Fibroblast of upper back skin (primary cell): ENCODE measurements around the gene LMTK2.

Source experiments
- DNase-seq: peaks from one replicate; pipeline ENCODE4 v3.0.0-alpha.2; 2013

The LMTK2 gene

GRCh38 chr7:98106647-98107312 lies at the start of gene LMTK2:
TSS of gene LMTK2 (plus strand) at chr7:98106862. CDS start at chr7:98107178, 316 bp downstream.
- peak; percentile 88 for DNase-seq

DNA sequence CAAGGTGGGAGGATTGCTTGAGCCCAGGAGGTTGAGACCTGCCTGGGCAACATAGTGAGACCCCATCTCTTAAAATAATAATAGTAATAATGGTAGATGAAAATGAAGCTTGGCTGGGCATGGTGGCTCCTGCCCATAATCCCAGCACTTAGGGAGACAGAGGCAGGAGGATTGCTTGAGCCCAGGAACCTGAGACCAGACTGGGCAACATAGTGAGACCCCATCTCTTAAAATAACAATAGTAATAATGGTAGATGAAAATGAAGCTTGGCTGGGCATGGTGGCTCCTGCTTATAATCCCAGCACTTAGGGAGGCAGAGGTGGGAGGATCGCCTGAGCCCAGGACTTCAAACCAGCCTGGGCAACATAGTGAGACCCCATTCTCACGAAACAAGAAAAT lies 49.5 kb upstream of the LMTK2 start:
- no peak for DNase-seq

- DNase-seq: no peak
Observed at GRCh38 chr7:98058186-98058585, 48.5 kb upstream of the LMTK2 start.

- no peak for DNase-seq
Observed at GRCh38 chr7:98064233-98064632, 42.4 kb upstream of the LMTK2 start.

- no peak for DNase-seq
Observed at GRCh38 chr7:98066208-98066607, 40.5 kb upstream of the LMTK2 start.

GRCh38 chr7:98066934-98067507 lies 39.6 kb upstream of the LMTK2 start:
- DNase-seq: no peak

- no peak for DNase-seq
Observed at GRCh38 chr7:98073047-98073446, 33.6 kb upstream of the LMTK2 start.

- DNase-seq: no peak
Observed at GRCh38 chr7:98075801-98076200, 30.9 kb upstream of the LMTK2 start.

DNA sequence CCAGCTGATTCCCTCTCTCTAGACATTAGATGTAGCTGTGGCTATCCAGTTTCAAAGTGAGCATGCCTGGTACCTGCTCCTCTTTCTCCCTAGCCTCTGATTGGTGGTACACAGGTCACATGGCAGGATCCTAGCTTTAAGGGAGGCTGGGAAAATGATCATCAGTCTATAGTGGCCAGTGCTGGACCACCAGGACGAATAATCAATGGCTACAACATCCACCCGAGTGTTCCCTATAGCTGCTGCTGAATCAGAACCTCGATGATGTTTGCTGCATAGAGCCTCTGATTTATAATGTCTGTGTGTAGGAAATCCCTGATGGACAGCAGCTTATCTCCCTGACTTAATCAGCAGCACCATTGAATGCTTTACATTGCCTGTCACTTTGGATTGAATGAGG lies 28.9 kb upstream of the LMTK2 start:
- DNase-seq: no peak

- DNase-seq: no peak
Observed at GRCh38 chr7:98078197-98078870, 28.3 kb upstream of the LMTK2 start.

DNA sequence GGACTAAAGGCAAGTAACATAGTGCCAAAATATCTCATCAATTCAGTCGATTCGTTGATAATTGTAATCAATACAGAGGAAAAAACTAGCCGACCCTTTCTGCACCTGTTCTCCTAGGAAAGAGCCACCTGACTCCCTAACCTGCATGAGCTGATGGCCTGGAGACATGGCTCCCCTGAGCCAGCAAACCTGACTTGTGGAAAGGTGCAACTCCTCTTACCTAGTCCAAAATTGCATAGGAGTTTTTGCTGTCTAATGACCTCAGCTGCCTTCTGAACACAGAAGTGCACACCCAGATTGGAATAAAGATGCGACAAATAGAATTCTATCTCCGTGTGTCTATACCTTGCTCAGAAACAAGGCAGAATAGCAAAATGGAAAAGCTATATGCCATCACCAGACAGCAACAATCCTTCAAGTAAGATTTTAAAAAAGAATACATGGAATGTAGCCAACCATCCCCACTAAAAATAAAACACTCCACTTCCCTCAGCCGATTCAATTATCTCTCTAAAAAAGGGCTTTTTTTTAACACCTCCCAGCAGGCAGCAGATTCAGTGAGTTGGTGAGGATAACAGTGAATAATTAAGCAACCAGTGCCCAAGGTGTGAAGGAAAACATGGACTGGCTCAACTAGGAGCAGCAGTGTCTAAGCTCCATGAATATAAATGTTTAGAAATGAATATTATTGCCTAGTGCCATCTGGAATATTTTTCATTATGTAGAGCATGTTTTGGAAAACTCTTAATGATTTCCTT lies 26.6 kb upstream of the LMTK2 start:
- no peak for DNase-seq

GRCh38 chr7:98081319-98081718 lies 25.3 kb upstream of the LMTK2 start:
- DNase-seq: no peak

GRCh38 chr7:98084631-98085030 lies 22.0 kb upstream of the LMTK2 start:
- DNase-seq: no peak

DNA sequence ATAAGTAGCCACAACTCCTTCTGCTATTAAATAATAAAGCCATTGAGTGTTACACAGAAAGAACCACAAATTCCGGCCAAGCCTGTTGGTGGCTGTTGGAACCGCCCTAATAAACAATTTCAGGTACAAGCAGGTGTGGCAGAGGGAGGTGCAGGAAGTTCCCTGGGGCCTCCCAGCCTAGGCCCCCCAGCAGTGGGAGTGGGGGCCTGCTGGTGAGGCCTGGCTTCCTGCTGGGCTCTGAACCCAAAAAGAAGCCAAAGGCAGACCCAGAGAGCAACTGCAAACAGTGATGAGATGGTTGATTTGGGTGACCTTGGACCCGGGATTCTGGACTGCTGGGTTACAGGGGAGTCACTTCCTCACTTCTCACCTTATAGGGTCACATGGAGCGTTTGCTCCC lies 21.0 kb upstream of the LMTK2 start:
- no peak for DNase-seq

- DNase-seq: no peak
Observed at GRCh38 chr7:98086281-98086718, 20.4 kb upstream of the LMTK2 start.

- DNase-seq: no peak
Observed at GRCh38 chr7:98088109-98088508, 18.6 kb upstream of the LMTK2 start.

DNA sequence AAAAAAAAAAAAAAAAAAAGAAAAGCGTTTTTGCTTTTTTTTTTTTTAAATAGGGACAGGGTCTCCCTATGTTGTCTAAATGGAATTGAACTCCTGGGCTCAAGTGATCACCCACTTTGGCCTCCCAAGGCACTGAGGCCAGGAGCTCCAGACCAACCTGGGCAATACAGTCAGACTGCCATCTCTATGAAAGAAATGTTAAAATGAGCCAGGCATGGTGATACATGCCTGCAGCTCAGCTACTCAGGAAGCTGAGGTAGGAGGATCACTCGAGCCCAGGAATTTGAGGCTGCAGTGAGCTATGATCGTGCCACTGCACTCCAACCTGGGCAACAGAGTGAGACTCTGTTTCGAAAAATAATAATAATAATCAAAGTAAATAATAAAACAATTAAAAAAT lies 16.5 kb upstream of the LMTK2 start:
- no peak for DNase-seq

DNA sequence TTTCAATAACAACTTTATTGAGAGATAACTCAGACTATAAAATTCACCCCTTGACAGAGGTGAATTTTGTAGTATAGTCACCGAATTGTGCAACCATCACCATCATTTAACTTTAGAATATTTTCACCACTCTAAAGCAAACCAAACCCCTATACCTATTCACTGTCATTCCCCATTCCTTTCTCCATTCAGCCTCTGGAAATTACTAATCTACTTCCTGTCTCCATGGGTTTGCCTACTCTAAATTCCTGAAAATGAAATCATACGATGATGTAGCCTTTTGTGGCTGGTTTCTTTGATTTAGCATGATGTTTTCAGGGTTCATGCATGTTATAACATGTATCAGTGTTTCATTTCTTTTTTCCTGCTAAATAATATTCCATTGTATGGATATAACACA lies 15.6 kb upstream of the LMTK2 start:
- DNase-seq: no peak

DNA sequence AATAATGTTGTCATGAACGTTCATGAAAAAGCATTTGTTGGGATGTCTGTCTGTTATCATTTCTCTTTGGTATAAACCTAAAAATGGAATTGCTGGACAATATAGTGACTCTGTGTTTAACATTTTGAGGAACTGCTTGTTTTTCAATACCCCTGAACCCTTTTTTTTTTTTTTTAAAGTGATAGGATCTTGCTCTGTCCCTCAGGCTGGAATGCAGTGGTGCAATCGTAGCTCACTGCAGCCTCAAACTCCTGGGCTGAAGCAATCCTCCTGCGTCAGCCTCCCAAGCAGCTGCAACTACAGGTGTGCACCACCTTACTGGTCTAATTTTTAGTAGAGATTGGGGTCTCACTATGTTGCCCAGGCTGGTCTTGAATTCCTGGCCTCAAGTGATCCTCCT lies 15.1 kb upstream of the LMTK2 start:
- DNase-seq: no peak

DNA sequence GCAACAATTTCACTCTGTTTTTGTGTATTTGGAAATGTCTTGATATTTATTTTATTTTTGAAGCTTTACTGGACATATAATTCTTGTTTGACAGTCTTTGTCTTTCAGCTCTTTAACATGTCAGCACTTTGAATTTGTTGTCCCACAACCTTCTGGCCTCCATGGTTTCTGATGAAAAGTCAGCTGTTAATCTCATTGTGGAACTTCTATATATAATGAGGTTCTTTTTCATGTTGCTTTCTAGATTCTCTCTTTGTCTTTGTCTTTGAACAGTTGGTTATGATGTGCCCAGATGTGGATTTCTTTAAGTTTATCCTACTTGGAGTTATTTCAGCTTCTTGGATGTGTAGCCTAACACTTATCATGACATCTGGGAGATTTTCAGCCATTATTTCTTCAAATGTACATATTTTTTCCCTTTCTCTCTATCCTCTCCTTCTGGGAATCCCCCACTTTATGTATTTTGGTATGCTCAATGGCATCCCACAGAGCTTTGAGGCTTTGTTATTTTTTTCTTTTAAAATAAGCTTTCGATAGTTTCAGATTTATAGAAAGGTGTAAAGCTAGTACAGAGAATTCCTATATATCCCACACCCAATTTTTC lies 9.5 kb upstream of the LMTK2 start:
- no peak for DNase-seq

DNA sequence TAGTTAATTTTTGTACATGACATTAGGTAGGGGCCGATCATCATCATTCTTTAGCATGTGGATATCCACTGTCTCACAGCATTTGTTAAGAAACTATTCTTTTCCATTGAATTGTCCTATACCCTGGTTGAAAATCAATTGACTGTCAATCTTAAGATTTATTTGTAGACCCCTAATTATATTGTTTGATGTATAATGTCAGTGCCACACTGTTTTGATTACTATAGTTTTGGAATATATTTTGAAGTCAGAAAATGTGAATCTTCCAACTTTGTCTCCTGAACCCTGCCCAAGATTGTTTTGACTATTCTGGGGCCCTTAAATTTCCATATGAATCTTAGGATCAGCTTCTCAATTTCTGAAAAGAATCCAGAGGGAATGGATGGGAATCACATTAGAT lies 6.6 kb upstream of the LMTK2 start:
- DNase-seq: no peak

DNA sequence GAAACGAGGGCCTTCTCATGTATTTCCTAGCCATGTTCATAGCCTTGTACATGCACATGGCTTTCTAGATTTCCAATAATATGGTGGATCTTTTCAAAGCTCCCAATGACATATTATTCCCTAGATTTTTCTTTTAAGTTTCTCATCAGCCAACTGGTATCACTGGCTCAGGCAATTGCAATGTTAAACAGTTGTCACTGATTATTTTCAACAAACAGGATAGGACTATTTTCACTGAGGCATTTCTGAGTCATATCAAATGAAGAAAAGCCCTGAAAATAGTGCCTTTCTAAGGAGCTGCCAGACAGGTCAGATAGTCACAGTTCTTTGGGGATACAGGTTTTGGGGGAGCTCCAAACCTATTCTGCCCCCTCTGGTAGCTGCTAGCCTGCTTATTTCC lies 4.5 kb upstream of the LMTK2 start:
- no peak for DNase-seq

- DNase-seq: no peak
Observed at GRCh38 chr7:98105942-98106544, 619 bp upstream of the LMTK2 start.
